Measurements from ENCODE around the gene TAGLN2. TPM values are rescaled to one million over a fixed set of nuclear protein-coding genes. Genes with fewer than 3 reads are reported as not detected.

Gene TAGLN2
- total and polyA plus RNA-seq, 10 of the 15 experiments (the other 5 are each of a cell fraction or from before 2014, with no cell fraction given) = 155 to 611 (median 363) TPM

- TF ChIP-seq ZNF592 (IDR thresholded peaks at IDR 0.05) (no peak), SMAD5 (IDR thresholded peaks at IDR 0.05; ENCODE audit: low read depth) (no peak), KDM1A (IDR thresholded peaks at IDR 0.05; ENCODE audit: borderline replicate concordance) (no peak), RAD51 (IDR thresholded peaks at IDR 0.05) (no peak)
Measured at GRCh38 chr1:159962176-159962575, 36.9 kb upstream of the TAGLN2 start (continued).

- ChIA-PET RAD21 (ENCODE audit: unreplicated experiment) (no interaction called here), CTCF (no interaction called here), SMC1A (ENCODE audit: uncharacterized antibody, unreplicated experiment) (no interaction called here), POLR2A (no interaction called here)
- TF ChIP-seq PRDM15 (CRISPR knock-in tag; IDR thresholded peaks at IDR 0.05) = no peak
- no peak for TF ChIP-seq ZNF687 (IDR thresholded peaks at IDR 0.05)
- TF ChIP-seq RUNX3 (IDR thresholded peaks at IDR 0.05; ENCODE audit: low read length) = no peak
- TF ChIP-seq NR2C1 (IDR thresholded peaks at IDR 0.05) = no peak
- no peak for TF ChIP-seq RBBP5 (conservative IDR thresholded peaks at IDR 0.05)
- TF ChIP-seq POLR2A (IDR thresholded peaks at IDR 0.05; ENCODE audit: low read depth, low read length) = no peak
- TF ChIP-seq ZNF207 (IDR thresholded peaks at IDR 0.05; ENCODE audit: borderline replicate concordance) = no peak
- no peak for TF ChIP-seq NFXL1 (IDR thresholded peaks at IDR 0.05; ENCODE audit: borderline replicate concordance)
- in situ Hi-C loops (cut with MboI) = no loop called here
- DNase-seq (ENCODE audit: low read depth, low spot score) = no peak
- H3K4me1 ChIP-seq (ENCODE audit: control insufficient read depth, insufficient read depth, low read length) = peaks cover 13% of the 10 kb centered on the region
- H3K4me3 ChIP-seq = no peak overlapping the region
- H3K79me2 ChIP-seq (ENCODE audit: control insufficient read depth, insufficient read depth, low read length) = no peaks in the 10 kb centered on the region
- intact Hi-C loops (cut with micrococcal nuclease; ENCODE audit: unreplicated experiment) = no loop called here
- peaks cover 4% of the 10 kb centered on the region in 2 experiments; a peak in 3 of 4 replicates for H3K27me3 ChIP-seq (replicated peaks in 1 of 2; ENCODE audit: control insufficient read depth in 2 of 2, insufficient read depth in 2 of 2, low read length in 1 of 2)
- no TSS peak for BruUV-seq (replicated peaks)
- H3K9me3 ChIP-seq (replicated peaks; ENCODE audit: control insufficient read depth, insufficient read depth, low read length) = no peaks in the 10 kb centered on the region
- no peaks in the 10 kb centered on the region for H4K20me1 ChIP-seq (ENCODE audit: control insufficient read depth, insufficient read depth)
- H2AFZ ChIP-seq (ENCODE audit: control insufficient read depth, low read depth, low read length) = no peak overlapping the region
- no peak for FAIRE-seq
- no peaks in the 10 kb centered on the region for H3K36me3 ChIP-seq (ENCODE audit: control insufficient read depth in 2 of 2, insufficient read depth in 2 of 2, low read length in 1 of 2)
- no peak overlapping the region for H3K27ac ChIP-seq (ENCODE audit: control insufficient read depth, insufficient read depth)
- H3K4me2 ChIP-seq (ENCODE audit: control insufficient read depth, insufficient read depth) = no peak overlapping the region
- WGBS (ENCODE audit: insufficient coverage, insufficient replicate concordance, low lambda C conversion rate, missing lambda C conversion rate) = 49% methylated on average over 15 of the region's 15 CpGs
- H3K9ac ChIP-seq (ENCODE audit: control insufficient read depth, insufficient read depth, low read length) = no peak overlapping the region
- ATAC-seq = no peak
Measured at GRCh38 chr1:159961636-159962035, 36.3 kb upstream of the TAGLN2 start.

Data from GM12878 (cell line).